H1 (cell line): ENCODE measurements around the gene PTPN5. TPM values are rescaled to one million over a fixed set of nuclear protein-coding genes. Genes with fewer than 3 reads are reported as not detected.

Source experiments
- NRF1 ChIP-seq: IDR thresholded peaks from 2 replicates; pipeline ENCODE4 v1.6.1; 2011; ENCODE audit warnings: mild to moderate bottlenecking, low read depth, low read length, improper control_type of control experiment
- RAD21 ChIP-seq, 2 experiments: IDR thresholded peaks in 1 of 2; conservative IDR thresholded peaks in 1 of 2; 2 replicates each; pipeline ENCODE4 v1.6.1; 2011; ENCODE audit warnings: low read depth in 2 of 2, low read length in 2 of 2, improper control_type of control experiment in 1 of 2, inconsistent platforms in 1 of 2, mild to moderate bottlenecking in 1 of 2, moderate library complexity in 1 of 2
- RFX5 ChIP-seq: IDR thresholded peaks from 2 replicates; pipeline ENCODE4 v1.6.1; 2011; ENCODE audit warnings: low read depth, low read length, improper control_type of control experiment, borderline replicate concordance
- RXRA ChIP-seq: IDR thresholded peaks from 2 replicates; pipeline ENCODE4 v1.6.1; 2011; ENCODE audit warnings: low read depth, mild to moderate bottlenecking, low read length, moderate library complexity; ENCODE audit not compliant: insufficient read depth
- TAF7 ChIP-seq: optimal IDR thresholded peaks from 2 replicates; pipeline ENCODE3; 2011; ENCODE audit warnings: low read depth, mild to moderate bottlenecking, inconsistent platforms, low read length, moderate library complexity, borderline replicate concordance
- polyA plus RNA-seq, 7 experiments: library from polyadenylated mRNA; depleted of rRNA in 3 of 7; stranded (reverse) in 5 of 7; unstranded in 2 of 7; fragments of >200 nt in 5 of 7; fragments of 200-250 nt in 2 of 7; gene quantifications; 1 replicate in 5 of 7; 2 replicates in 1 of 7; 4 replicates in 1 of 7; pipeline versions ENCODE4 v1.2.1 to v1.2.3, GENCODE V29; 2011 to 2013; ENCODE audit warnings: missing spikeins in 2 of 7, mixed read lengths in 2 of 7
- total RNA-seq: library from RNA; stranded (reverse); fragmentation: NEBNext Ultra II Directional; extraction: Animal tissue kit (Norgen Biotek cat#: 25700); gene quantifications from 2 replicates; pipeline ENCODE4 v1.2.1, GENCODE V29; 2021
- TF ChIP-seq, protein P1 (sequence below): fragments of 300-600 bp; sonication (generic); IDR thresholded peaks from 2 replicates; pipeline ENCODE4 v1.7.1; 2012; ENCODE audit warnings: low read length, moderate library complexity, mild to moderate bottlenecking, inconsistent platforms; ENCODE audit not compliant: insufficient replicate concordance
- TF ChIP-seq, protein P2 (sequence below): IDR thresholded peaks from 2 replicates; pipeline ENCODE4 v1.6.1; 2012; ENCODE audit warnings: inconsistent platforms
- TF ChIP-seq, protein P3 (sequence below), 3 experiments: IDR thresholded peaks; 1 replicate in 2 of 3; 2 replicates in 1 of 3; pipeline versions ENCODE4 v1.5.1 to v1.6.1; 2011; ENCODE audit warnings: low read length in 3 of 3, mild to moderate bottlenecking in 3 of 3, inconsistent platforms in 2 of 3, low read depth in 1 of 3, moderate library complexity in 1 of 3; ENCODE audit not compliant: insufficient read depth in 1 of 3; ENCODE audit errors: control extremely low read depth in 1 of 3

The PTPN5 gene
- total and polyA plus RNA-seq, 2 of the 8 experiments (the other 6 are each of a cell fraction or from before 2014, with no cell fraction given), result 8.4 to 12.9 TPM

DNA sequence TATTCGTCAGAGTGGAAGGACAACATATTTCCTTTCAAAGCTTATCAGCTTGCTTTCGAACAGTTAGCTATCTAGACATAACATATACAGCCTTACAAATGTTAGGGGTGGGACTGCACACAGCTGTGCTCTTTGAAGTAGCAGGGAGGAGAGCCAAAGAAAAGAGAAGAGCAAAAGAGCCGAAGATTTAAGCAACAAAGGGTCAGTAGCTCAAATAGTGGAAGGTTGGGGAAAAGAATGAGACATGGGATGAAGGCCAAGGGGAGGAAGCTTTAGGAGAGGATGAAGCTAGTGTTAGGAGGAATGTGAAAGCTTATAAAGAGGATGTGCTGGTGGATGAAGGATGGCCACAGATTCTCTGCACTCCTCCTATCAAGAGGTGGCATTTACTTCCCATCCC, 33.8 kb downstream of the PTPN5 start (continued):
- TF ChIP-seq, protein P1, sequence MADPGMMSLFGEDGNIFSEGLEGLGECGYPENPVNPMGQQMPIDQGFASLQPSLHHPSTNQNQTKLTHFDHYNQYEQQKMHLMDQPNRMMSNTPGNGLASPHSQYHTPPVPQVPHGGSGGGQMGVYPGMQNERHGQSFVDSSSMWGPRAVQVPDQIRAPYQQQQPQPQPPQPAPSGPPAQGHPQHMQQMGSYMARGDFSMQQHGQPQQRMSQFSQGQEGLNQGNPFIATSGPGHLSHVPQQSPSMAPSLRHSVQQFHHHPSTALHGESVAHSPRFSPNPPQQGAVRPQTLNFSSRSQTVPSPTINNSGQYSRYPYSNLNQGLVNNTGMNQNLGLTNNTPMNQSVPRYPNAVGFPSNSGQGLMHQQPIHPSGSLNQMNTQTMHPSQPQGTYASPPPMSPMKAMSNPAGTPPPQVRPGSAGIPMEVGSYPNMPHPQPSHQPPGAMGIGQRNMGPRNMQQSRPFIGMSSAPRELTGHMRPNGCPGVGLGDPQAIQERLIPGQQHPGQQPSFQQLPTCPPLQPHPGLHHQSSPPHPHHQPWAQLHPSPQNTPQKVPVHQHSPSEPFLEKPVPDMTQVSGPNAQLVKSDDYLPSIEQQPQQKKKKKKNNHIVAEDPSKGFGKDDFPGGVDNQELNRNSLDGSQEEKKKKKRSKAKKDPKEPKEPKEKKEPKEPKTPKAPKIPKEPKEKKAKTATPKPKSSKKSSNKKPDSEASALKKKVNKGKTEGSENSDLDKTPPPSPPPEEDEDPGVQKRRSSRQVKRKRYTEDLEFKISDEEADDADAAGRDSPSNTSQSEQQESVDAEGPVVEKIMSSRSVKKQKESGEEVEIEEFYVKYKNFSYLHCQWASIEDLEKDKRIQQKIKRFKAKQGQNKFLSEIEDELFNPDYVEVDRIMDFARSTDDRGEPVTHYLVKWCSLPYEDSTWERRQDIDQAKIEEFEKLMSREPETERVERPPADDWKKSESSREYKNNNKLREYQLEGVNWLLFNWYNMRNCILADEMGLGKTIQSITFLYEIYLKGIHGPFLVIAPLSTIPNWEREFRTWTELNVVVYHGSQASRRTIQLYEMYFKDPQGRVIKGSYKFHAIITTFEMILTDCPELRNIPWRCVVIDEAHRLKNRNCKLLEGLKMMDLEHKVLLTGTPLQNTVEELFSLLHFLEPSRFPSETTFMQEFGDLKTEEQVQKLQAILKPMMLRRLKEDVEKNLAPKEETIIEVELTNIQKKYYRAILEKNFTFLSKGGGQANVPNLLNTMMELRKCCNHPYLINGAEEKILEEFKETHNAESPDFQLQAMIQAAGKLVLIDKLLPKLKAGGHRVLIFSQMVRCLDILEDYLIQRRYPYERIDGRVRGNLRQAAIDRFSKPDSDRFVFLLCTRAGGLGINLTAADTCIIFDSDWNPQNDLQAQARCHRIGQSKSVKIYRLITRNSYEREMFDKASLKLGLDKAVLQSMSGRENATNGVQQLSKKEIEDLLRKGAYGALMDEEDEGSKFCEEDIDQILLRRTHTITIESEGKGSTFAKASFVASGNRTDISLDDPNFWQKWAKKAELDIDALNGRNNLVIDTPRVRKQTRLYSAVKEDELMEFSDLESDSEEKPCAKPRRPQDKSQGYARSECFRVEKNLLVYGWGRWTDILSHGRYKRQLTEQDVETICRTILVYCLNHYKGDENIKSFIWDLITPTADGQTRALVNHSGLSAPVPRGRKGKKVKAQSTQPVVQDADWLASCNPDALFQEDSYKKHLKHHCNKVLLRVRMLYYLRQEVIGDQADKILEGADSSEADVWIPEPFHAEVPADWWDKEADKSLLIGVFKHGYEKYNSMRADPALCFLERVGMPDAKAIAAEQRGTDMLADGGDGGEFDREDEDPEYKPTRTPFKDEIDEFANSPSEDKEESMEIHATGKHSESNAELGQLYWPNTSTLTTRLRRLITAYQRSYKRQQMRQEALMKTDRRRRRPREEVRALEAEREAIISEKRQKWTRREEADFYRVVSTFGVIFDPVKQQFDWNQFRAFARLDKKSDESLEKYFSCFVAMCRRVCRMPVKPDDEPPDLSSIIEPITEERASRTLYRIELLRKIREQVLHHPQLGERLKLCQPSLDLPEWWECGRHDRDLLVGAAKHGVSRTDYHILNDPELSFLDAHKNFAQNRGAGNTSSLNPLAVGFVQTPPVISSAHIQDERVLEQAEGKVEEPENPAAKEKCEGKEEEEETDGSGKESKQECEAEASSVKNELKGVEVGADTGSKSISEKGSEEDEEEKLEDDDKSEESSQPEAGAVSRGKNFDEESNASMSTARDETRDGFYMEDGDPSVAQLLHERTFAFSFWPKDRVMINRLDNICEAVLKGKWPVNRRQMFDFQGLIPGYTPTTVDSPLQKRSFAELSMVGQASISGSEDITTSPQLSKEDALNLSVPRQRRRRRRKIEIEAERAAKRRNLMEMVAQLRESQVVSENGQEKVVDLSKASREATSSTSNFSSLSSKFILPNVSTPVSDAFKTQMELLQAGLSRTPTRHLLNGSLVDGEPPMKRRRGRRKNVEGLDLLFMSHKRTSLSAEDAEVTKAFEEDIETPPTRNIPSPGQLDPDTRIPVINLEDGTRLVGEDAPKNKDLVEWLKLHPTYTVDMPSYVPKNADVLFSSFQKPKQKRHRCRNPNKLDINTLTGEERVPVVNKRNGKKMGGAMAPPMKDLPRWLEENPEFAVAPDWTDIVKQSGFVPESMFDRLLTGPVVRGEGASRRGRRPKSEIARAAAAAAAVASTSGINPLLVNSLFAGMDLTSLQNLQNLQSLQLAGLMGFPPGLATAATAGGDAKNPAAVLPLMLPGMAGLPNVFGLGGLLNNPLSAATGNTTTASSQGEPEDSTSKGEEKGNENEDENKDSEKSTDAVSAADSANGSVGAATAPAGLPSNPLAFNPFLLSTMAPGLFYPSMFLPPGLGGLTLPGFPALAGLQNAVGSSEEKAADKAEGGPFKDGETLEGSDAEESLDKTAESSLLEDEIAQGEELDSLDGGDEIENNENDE, result no peak
- TF ChIP-seq NRF1, result no peak
- no peak for TF ChIP-seq RXRA
- TF ChIP-seq TAF7, result no peak
- TF ChIP-seq RAD21 (IDR thresholded peaks at IDR 0.05 in 1 of 2, conservative IDR thresholded peaks at IDR 0.05 in 1 of 2; ENCODE audit: low read depth in 2 of 2, low read length in 2 of 2), result no peak
- no peak for TF ChIP-seq RFX5
- TF ChIP-seq, protein P2, sequence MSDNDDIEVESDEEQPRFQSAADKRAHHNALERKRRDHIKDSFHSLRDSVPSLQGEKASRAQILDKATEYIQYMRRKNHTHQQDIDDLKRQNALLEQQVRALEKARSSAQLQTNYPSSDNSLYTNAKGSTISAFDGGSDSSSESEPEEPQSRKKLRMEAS, result no peak
- TF ChIP-seq, protein P3, sequence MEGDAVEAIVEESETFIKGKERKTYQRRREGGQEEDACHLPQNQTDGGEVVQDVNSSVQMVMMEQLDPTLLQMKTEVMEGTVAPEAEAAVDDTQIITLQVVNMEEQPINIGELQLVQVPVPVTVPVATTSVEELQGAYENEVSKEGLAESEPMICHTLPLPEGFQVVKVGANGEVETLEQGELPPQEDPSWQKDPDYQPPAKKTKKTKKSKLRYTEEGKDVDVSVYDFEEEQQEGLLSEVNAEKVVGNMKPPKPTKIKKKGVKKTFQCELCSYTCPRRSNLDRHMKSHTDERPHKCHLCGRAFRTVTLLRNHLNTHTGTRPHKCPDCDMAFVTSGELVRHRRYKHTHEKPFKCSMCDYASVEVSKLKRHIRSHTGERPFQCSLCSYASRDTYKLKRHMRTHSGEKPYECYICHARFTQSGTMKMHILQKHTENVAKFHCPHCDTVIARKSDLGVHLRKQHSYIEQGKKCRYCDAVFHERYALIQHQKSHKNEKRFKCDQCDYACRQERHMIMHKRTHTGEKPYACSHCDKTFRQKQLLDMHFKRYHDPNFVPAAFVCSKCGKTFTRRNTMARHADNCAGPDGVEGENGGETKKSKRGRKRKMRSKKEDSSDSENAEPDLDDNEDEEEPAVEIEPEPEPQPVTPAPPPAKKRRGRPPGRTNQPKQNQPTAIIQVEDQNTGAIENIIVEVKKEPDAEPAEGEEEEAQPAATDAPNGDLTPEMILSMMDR (IDR thresholded peaks at IDR 0.05; ENCODE audit: control extremely low read depth in 1 of 3, insufficient read depth in 1 of 3, low read depth in 1 of 3, low read length in 3 of 3), result no peak
